Measurements from ENCODE around the gene CAPS2.
A peak's percentile ranks its signal among the peaks of the same experiment; 100 is the strongest.

CAPS2 gene

GRCh38 chr12:75305412-75306332, 24.5 kb downstream of the CAPS2 start:
- no peak for DNase-seq (ENCODE audit: low read depth, low spot score)

- DNase-seq (ENCODE audit: low read depth, low spot score) = no peak
These were observed 27.3 kb downstream of the CAPS2 start for GRCh38 chr12:75302781-75303180.

- DNase-seq (ENCODE audit: low read depth, low spot score) = no peak
These were observed 27.9 kb downstream of the CAPS2 start for GRCh38 chr12:75302225-75302624.

GRCh38 chr12:75294797-75295196, 35.3 kb downstream of the CAPS2 start:
- no peak for DNase-seq (ENCODE audit: low read depth, low spot score)

- no peak for DNase-seq (ENCODE audit: low read depth, low spot score)
These were observed 35.8 kb downstream of the CAPS2 start for GRCh38 chr12:75294336-75294735.

- DNase-seq (ENCODE audit: low read depth, low spot score) = no peak
These were observed 39.1 kb downstream of the CAPS2 start for GRCh38 chr12:75291014-75291413.

GRCh38 chr12:75289753-75290152, 40.4 kb downstream of the CAPS2 start:
- DNase-seq (ENCODE audit: low read depth, low spot score) = peak; percentile 27

- DNase-seq (ENCODE audit: low read depth, low spot score) = no peak
These were observed 41.3 kb downstream of the CAPS2 start for GRCh38 chr12:75288860-75289259.

GRCh38 chr12:75275702-75276101, 54.4 kb downstream of the CAPS2 start:
- DNase-seq (ENCODE audit: low read depth, low spot score) = no peak

GRCh38 chr12:75271576-75271975, 58.5 kb downstream of the CAPS2 start:
- no peak for DNase-seq (ENCODE audit: low read depth, low spot score)

- no peak for DNase-seq (ENCODE audit: low read depth, low spot score)
These were observed 60.0 kb downstream of the CAPS2 start for GRCh38 chr12:75270157-75270556.

GRCh38 chr12:75269209-75269608, 60.9 kb downstream of the CAPS2 start:
- DNase-seq (ENCODE audit: low read depth, low spot score) = no peak

GRCh38 chr12:75260316-75260715, 69.8 kb downstream of the CAPS2 start:
- peak; percentile 2 for DNase-seq (ENCODE audit: low read depth, low spot score)

GRCh38 chr12:75259143-75259542, 71.0 kb downstream of the CAPS2 start:
- DNase-seq (ENCODE audit: low read depth, low spot score) = no peak

- no peak for DNase-seq (ENCODE audit: low read depth, low spot score)
These were observed 72.6 kb downstream of the CAPS2 start for GRCh38 chr12:75257510-75257909.

- no peak for DNase-seq (ENCODE audit: low read depth, low spot score)
These were observed 85.0 kb downstream of the CAPS2 start for GRCh38 chr12:75245108-75245507.

GRCh38 chr12:75239987-75240386, 90.1 kb downstream of the CAPS2 start:
- DNase-seq (ENCODE audit: low read depth, low spot score) = no peak

GRCh38 chr12:75236206-75236605, 93.9 kb downstream of the CAPS2 start:
- DNase-seq (ENCODE audit: low read depth, low spot score) = no peak

GRCh38 chr12:75227132-75227531, 103.0 kb downstream of the CAPS2 start:
- DNase-seq (ENCODE audit: low read depth, low spot score) = no peak

All from astrocyte of the hippocampus (primary cell).